Panc1 (cell line): Measurements from ENCODE around the gene TRAF7. TPM values are rescaled to one million over a fixed set of nuclear protein-coding genes. Genes with fewer than 3 reads are reported as not detected.
"Not testable (repeated sequence)": the region's sequence is repeated elsewhere in the genome, so short reads cannot be mapped to it uniquely, and the experiment has no call there.

ENCODE experiments used
- ATAC-seq: fragments of 200-7000 bp; cut with Tn5 transposase; 2 replicates; pipeline ENCODE4 v1.9.1; 2020; ENCODE audit warnings: mild to moderate bottlenecking, moderate library complexity
- BruUV-seq: library from RNA; stranded (reverse); fragments of 400-500 nt; replicated peaks from 2 replicates; lab custom pipeline; 2021; lab: Mats Ljungman, UMichigan
- CTCF ChIA-PET: fragments of 300-600 bp; sonication (Branson Sonifier 250); formaldehyde crosslinking; loops from one replicate; lab custom pipeline; 2022; ENCODE audit warnings: antibody characterized with exemption; lab: Charles Lee
- POLR2A ChIA-PET: fragments of 300-600 bp; sonication (Branson Sonifier 250); formaldehyde crosslinking; loops from one replicate; lab custom pipeline; 2022; ENCODE audit warnings: antibody characterized with exemption; lab: Charles Lee
- DNase-seq: peaks from one replicate; pipeline ENCODE4 v3.0.0-alpha.2; 2010; ENCODE audit warnings: low read depth, low spot score
- H3K27ac ChIP-seq: 2 replicates; pipeline ENCODE4 v1.5.1; 2011; ENCODE audit warnings: mild to moderate bottlenecking, low read length, inconsistent platforms
- H3K27me3 ChIP-seq: fragments of 200-500 bp; sonication (Bioruptor generic); 2 replicates; pipeline ENCODE4 v1.6.0; 2014; ENCODE audit warnings: low read length, inconsistent platforms; ENCODE audit not compliant: control insufficient read depth, insufficient read depth
- H3K36me3 ChIP-seq: fragments of 200-500 bp; sonication (Bioruptor generic); 2 replicates; pipeline ENCODE4 v1.5.1; 2014; ENCODE audit warnings: inconsistent platforms, mild to moderate bottlenecking, low read length, moderate library complexity; ENCODE audit not compliant: control insufficient read depth, insufficient read depth
- H3K4me1 ChIP-seq: 2 replicates; pipeline ENCODE4 v1.5.1; 2011; ENCODE audit warnings: inconsistent platforms, mild to moderate bottlenecking, low read length, moderate library complexity; ENCODE audit not compliant: control insufficient read depth, insufficient read depth
- H3K4me3 ChIP-seq, 2 experiments: 2 replicates each; pipeline ENCODE4 v1.5.1; 2011 to 2012; ENCODE audit warnings: low read depth in 2 of 2, low read length in 2 of 2, mild to moderate bottlenecking in 2 of 2, inconsistent platforms in 1 of 2, moderate library complexity in 1 of 2
- H3K9me3 ChIP-seq: fragments of 200-500 bp; sonication (Bioruptor generic); 2 replicates; pipeline ENCODE4 v1.5.1; 2014; ENCODE audit warnings: low read depth, mild to moderate bottlenecking, inconsistent platforms, low read length, moderate library complexity; ENCODE audit not compliant: control insufficient read depth, insufficient read depth
- POLR2AphosphoS5 ChIP-seq: IDR thresholded peaks from 2 replicates; pipeline ENCODE4 v1.6.1; 2012; ENCODE audit warnings: mild to moderate bottlenecking, low read depth, low read length, moderate library complexity
- SIN3A ChIP-seq: IDR thresholded peaks from 2 replicates; pipeline ENCODE4 v1.6.1; 2012; ENCODE audit warnings: low read depth, mild to moderate bottlenecking, low read length, moderate library complexity, borderline replicate concordance; ENCODE audit not compliant: insufficient read depth
- TCF7L2 ChIP-seq: IDR thresholded peaks from 2 replicates; pipeline ENCODE4 v1.6.1; 2011; ENCODE audit warnings: mild to moderate bottlenecking, low read depth, low read length, inconsistent platforms
- in situ Hi-C: cut with HindIII; loops from 2 replicates; pipeline ENCODE4 v1.10.0; 2016; ENCODE audit warnings: low sequenced_read_pairs, low pct_unique_long_range_greater_than_20kb
- intact Hi-C: fragments of 100-400 bp; cut with micrococcal nuclease; formaldehyde crosslinking; loops from one replicate; pipeline ENCODE4 v1.10.0; 2022; ENCODE audit not compliant: unreplicated experiment
- total RNA-seq: library from RNA; stranded (reverse); gene quantifications from one replicate; pipeline ENCODE4 v1.2.1, GENCODE V29; 2021; ENCODE audit not compliant: unreplicated experiment
- TF ChIP-seq, protein P1 (sequence below): fragments of 450-650 bp; IDR thresholded peaks from 2 replicates; pipeline ENCODE4 v1.5.1; 2017; ENCODE audit warnings: mild to moderate bottlenecking

The TRAF7 gene
- total RNA-seq, 1 experiment from 2014 or later = 108 TPM

- no TSS peak for BruUV-seq
- intact Hi-C loops = no loop called here
- in situ Hi-C loops = no loop called here
- Histone ChIP-seq H3K4me1 (peaks cover 47% of the 10 kb centered on the region), H3K27ac (peak overlapping the region; percentile 72), H3K36me3 (no peaks in the 10 kb centered on the region), H3K9me3 (no peaks in the 10 kb centered on the region), H3K27me3 (no peaks in the 10 kb centered on the region), H3K4me3 (peak overlapping the region; percentile 17 to 50; a peak in 3 of 4 replicates)
- ATAC-seq (peak; percentile 2), DNase-seq (no peak)
- ChIA-PET POLR2A (no interaction called here), CTCF (interaction anchor here (1.7 kb wide), 1 partner anchor 18 kb away, joined by 14 read pairs; no protein-coding TSS in a partner anchor)
- TF ChIP-seq TCF7L2 (no peak), POLR2AphosphoS5 (no peak), SIN3A (no peak)
- TF ChIP-seq, protein P1, sequence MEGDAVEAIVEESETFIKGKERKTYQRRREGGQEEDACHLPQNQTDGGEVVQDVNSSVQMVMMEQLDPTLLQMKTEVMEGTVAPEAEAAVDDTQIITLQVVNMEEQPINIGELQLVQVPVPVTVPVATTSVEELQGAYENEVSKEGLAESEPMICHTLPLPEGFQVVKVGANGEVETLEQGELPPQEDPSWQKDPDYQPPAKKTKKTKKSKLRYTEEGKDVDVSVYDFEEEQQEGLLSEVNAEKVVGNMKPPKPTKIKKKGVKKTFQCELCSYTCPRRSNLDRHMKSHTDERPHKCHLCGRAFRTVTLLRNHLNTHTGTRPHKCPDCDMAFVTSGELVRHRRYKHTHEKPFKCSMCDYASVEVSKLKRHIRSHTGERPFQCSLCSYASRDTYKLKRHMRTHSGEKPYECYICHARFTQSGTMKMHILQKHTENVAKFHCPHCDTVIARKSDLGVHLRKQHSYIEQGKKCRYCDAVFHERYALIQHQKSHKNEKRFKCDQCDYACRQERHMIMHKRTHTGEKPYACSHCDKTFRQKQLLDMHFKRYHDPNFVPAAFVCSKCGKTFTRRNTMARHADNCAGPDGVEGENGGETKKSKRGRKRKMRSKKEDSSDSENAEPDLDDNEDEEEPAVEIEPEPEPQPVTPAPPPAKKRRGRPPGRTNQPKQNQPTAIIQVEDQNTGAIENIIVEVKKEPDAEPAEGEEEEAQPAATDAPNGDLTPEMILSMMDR = no peak
These were observed 33.2 kb upstream of the TRAF7 start for GRCh38 chr16:2122429-2122828.

- in situ Hi-C loops, BruUV-seq, H3K27me3 ChIP-seq, H3K36me3 ChIP-seq, H3K9me3 ChIP-seq, intact Hi-C loops, POLR2A ChIA-PET, DNase-seq, CTCF ChIA-PET, ATAC-seq: not testable (repeated sequence)
- Histone ChIP-seq H3K4me1 (peaks cover 50% of the 10 kb centered on the region), H3K27ac (peak overlapping the region; percentile 72; the same call in 1 of the 2 replicates), H3K4me3 (peak overlapping the region; percentile 17 to 50; a peak in 3 of 4 replicates)
These were observed 32.5 kb upstream of the TRAF7 start for GRCh38 chr16:2122934-2123683.

- Histone ChIP-seq H3K4me1 (peaks cover 50% of the 10 kb centered on the region), H3K27ac (peak overlapping the region; percentile 91), H3K4me3 (peak overlapping the region in 1 of 2 experiments; percentile 1; a peak in 1 of 4 replicates)
- H3K36me3 ChIP-seq, H3K27me3 ChIP-seq, in situ Hi-C loops, DNase-seq, BruUV-seq, CTCF ChIA-PET, intact Hi-C loops, POLR2A ChIA-PET, H3K9me3 ChIP-seq: not testable (repeated sequence)
- peak; percentile 52 for ATAC-seq
These were observed 31.7 kb upstream of the TRAF7 start for GRCh38 chr16:2123706-2124376.

DNA sequence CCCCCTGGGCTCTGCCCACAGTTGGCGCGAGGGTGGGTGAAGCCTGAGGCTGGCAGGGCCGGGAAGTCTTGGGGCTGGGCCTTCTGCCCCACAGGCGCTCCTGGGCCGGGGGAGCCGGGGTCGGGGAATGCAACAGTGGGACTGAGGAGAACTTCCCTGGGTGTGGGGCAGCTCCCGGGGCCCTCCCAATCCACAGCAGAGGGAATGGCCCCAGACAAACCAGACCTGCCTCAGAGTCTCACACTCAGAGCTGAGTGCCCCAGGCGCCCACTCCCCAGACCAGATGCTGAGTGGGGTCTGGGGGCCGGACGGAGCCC lies 31.2 kb upstream of the TRAF7 start:
- peak; percentile 13 for ATAC-seq
- CTCF ChIA-PET = not testable (repeated sequence)

GRCh38 chr16:2124694-2125444 lies 30.7 kb upstream of the TRAF7 start:
- H3K4me3 ChIP-seq = peak overlapping the region; percentile 15 to 29; a peak in 3 of 4 replicates
- H3K27me3 ChIP-seq, BruUV-seq, in situ Hi-C loops, DNase-seq, H3K9me3 ChIP-seq, intact Hi-C loops, H3K36me3 ChIP-seq, CTCF ChIA-PET: not testable (repeated sequence)
- POLR2A ChIA-PET = interaction anchor here (0.6 kb wide), 1 partner anchor 344 kb away, joined by 4 read pairs; no protein-coding TSS in a partner anchor
- peak overlapping the region; percentile 91 for H3K27ac ChIP-seq
- ATAC-seq = peak; percentile 37
- H3K4me1 ChIP-seq = peaks cover 50% of the 10 kb centered on the region

More for the DNA sequence above, 31.2 kb upstream of the TRAF7 start:
- POLR2A ChIA-PET, H3K9me3 ChIP-seq, intact Hi-C loops, H3K36me3 ChIP-seq, BruUV-seq, in situ Hi-C loops, DNase-seq, H3K27me3 ChIP-seq: not testable (repeated sequence)
- Histone ChIP-seq H3K27ac (peak overlapping the region; percentile 91), H3K4me3 (peak overlapping the region; percentile 15 to 26; a peak in 3 of 4 replicates), H3K4me1 (peaks cover 50% of the 10 kb centered on the region)
